K562 (cell line): Measurements from ENCODE around the gene SHFL. TPM values are rescaled to one million over a fixed set of nuclear protein-coding genes. Genes with fewer than 3 reads are reported as not detected.
A peak's percentile ranks its signal among the peaks of the same experiment; 100 is the strongest.

Experiments used
- CBX1 ChIP-seq: sonication (generic); IDR thresholded peaks from 2 replicates; pipeline ENCODE4 v1.6.1; 2016; ENCODE audit warnings: antibody characterized with exemption, low read depth, mild to moderate bottlenecking
- CREB1 ChIP-seq, 2 experiments: sonication (generic) in 1 of 2; formaldehyde crosslinking in 1 of 2; IDR thresholded peaks; 2 replicates each; pipeline versions ENCODE4 v1.6.1 to v1.8.0; 2012 to 2022; ENCODE audit warnings: inconsistent platforms in 1 of 2, mild to moderate bottlenecking in 1 of 2, missing genetic modification reagents in 1 of 2, moderate library complexity in 1 of 2
- CREM ChIP-seq: IDR thresholded peaks from 2 replicates; pipeline ENCODE4 v1.6.1; 2014; ENCODE audit warnings: antibody characterized with exemption, low read depth
- FIP1L1 ChIP-seq: fragments of 200-400 bp; formaldehyde crosslinking; IDR thresholded peaks from 2 replicates; pipeline ENCODE4 v1.6.1; 2018; ENCODE audit warnings: mild to moderate bottlenecking, low read depth, low read length; ENCODE audit not compliant: poor library complexity, severe bottlenecking
- HMG20A ChIP-seq: fragments of 450-650 bp; formaldehyde crosslinking; conservative IDR thresholded peaks from 2 replicates; pipeline ENCODE4 v1.4.0; 2020; ENCODE audit warnings: mild to moderate bottlenecking, mixed read lengths
- POLR2A ChIP-seq: fragments of 450-650 bp; conservative IDR thresholded peaks from 2 replicates; pipeline ENCODE4 v1.6.1; 2016
- POLR2AphosphoS2 ChIP-seq: IDR thresholded peaks from 2 replicates; pipeline ENCODE4 v1.6.1; 2012; ENCODE audit warnings: low read length, improper control_type of control experiment
- POLR2B ChIP-seq: fragments of 450-650 bp; IDR thresholded peaks from 2 replicates; pipeline ENCODE4 v1.6.1; 2018; ENCODE audit warnings: low read depth; ENCODE audit not compliant: partially characterized antibody
- POLR2G ChIP-seq: fragments of 200-400 bp; formaldehyde crosslinking; IDR thresholded peaks from 2 replicates; pipeline ENCODE4 v1.6.1; 2017; ENCODE audit warnings: low read depth, mild to moderate bottlenecking, antibody characterized with exemption, low read length, moderate library complexity
- RBFOX2 ChIP-seq: fragments of 200-400 bp; formaldehyde crosslinking; IDR thresholded peaks from 2 replicates; pipeline ENCODE4 v1.6.1; 2017; ENCODE audit warnings: low read depth, mild to moderate bottlenecking, low read length, moderate library complexity
- RBM22 ChIP-seq: fragments of 200-400 bp; formaldehyde crosslinking; IDR thresholded peaks from 2 replicates; pipeline ENCODE4 v1.6.1; 2018; ENCODE audit warnings: low read length, low read depth; ENCODE audit not compliant: poor library complexity, severe bottlenecking
- SIN3A ChIP-seq, 2 experiments: fragments of 150-350 bp in 1 of 2; IDR thresholded peaks; 2 replicates each; pipeline ENCODE4 v1.6.1; 2011 to 2016; ENCODE audit warnings: borderline replicate concordance in 2 of 2, low read depth in 2 of 2, low read length in 2 of 2, mild to moderate bottlenecking in 2 of 2, moderate library complexity in 2 of 2; ENCODE audit not compliant: control insufficient read depth in 1 of 2
- SNRNP70 ChIP-seq: fragments of 200-400 bp; formaldehyde crosslinking; optimal IDR thresholded peaks from 2 replicates; pipeline ENCODE3; 2017; ENCODE audit warnings: low read depth, low read length
- SUPT5H ChIP-seq: fragments of 450-650 bp; IDR thresholded peaks from 2 replicates; pipeline ENCODE4 v1.6.1; 2016
- TAF15 ChIP-seq: fragments of 200-400 bp; formaldehyde crosslinking; IDR thresholded peaks from 2 replicates; pipeline ENCODE4 v1.6.1; 2017; ENCODE audit warnings: mild to moderate bottlenecking, low read depth, low read length, moderate library complexity
- XRCC5 ChIP-seq: fragments of 200-400 bp; formaldehyde crosslinking; IDR thresholded peaks from 2 replicates; pipeline ENCODE4 v1.6.1; 2017; ENCODE audit warnings: low read depth, mild to moderate bottlenecking, low read length
- ZNF431 ChIP-seq: sonication (generic); formaldehyde crosslinking; IDR thresholded peaks from 2 replicates; pipeline ENCODE4 v1.8.0; 2022; ENCODE audit warnings: mild to moderate bottlenecking, missing genetic modification reagents
- ZNF644 ChIP-seq: fragments of 200-800 bp; sonication (Bioruptor generic); IDR thresholded peaks from 2 replicates; pipeline ENCODE4 v1.6.1; 2016; ENCODE audit warnings: low read depth, missing genetic modification characterization, missing compliant biosample characterization
- ZNF740 ChIP-seq, 3 experiments: fragments of 200-800 bp in 1 of 3; sonication (Bioruptor generic) in 1 of 3; sonication (generic) in 1 of 3; formaldehyde crosslinking in 1 of 3; IDR thresholded peaks; 2 replicates each; pipeline versions ENCODE4 v1.6.1 to v1.8.0; 2016 to 2022; ENCODE audit warnings: mild to moderate bottlenecking in 2 of 3, missing compliant biosample characterization in 2 of 3, missing genetic modification characterization in 2 of 3, missing genetic modification reagents in 1 of 3
- polyA plus RNA-seq, 8 experiments: library from polyadenylated mRNA; depleted of rRNA in 4 of 8; stranded (reverse) in 5 of 8; unstranded in 3 of 8; fragments of >200 nt; fragmentation: Nextera tagmentation in 2 of 8; fragmentation: Illumina TruSeq in 1 of 8; extraction: Ambion mirVana in 2 of 8; extraction: Trizol in 1 of 8; gene quantifications; 2 replicates each; pipeline versions ENCODE4 v1.2.1 to v1.2.3, GENCODE V29; 2011 to 2014; ENCODE audit warnings: inconsistent platforms in 1 of 8, missing spikeins in 1 of 8
- total RNA-seq, 7 experiments: library from RNA; depleted of rRNA in 6 of 7; stranded (reverse); fragments of >200 nt in 6 of 7; fragmentation: Illumina TruSeq in 2 of 7; extraction: Trizol in 2 of 7; gene quantifications; 2 replicates each; pipeline versions ENCODE4 v1.2.1 to v1.2.3, GENCODE V29; 2011 to 2021; ENCODE audit warnings: low replicate concordance in 1 of 7
- TF ChIP-seq, protein P1 (sequence below): sonication (generic); formaldehyde crosslinking; IDR thresholded peaks from 2 replicates; pipeline ENCODE4 v1.9.0; 2022; ENCODE audit warnings: mild to moderate bottlenecking, missing genetic modification reagents

The SHFL gene
- total and polyA plus RNA-seq, 9 of the 15 experiments (the other 6 are each of a cell fraction or from before 2014, with no cell fraction given) = 1.5 to 25.7 (median 13.0) TPM

DNA sequence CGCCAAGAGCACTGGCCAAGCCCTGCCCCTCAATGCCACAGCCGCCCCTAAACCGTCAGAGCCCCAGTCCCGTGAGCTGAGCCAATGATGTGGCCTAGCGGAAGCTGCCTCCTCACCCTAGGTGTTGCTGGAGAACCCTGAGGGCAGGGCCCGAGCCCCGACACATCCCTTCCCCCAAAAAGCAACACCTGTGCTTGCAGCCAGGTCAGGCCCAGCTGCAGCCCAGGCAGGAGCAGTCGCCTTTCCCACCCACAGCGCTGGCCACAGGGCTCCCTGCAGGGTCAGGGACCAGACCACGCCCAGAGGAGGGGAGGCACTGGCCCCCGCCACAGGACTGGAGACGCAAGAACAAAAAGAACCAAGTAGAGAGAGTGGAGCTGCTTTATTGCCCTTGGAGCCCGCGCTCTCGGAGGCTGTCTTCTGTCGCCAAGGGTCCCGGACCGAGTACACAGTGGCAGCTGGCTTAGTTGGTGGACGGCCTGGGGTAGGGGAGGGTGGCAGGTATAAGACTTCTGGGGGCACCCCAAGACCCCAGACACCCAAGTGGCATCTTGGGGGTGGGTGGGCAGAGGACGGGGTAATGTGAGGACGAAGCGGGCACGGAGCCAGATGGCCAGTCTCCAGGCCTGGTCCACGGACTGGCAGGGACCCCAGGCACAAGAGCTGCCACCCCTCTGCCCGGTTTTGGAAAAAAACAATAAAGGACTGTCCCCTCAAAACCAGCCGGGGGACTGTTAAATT, 28.7 kb downstream of the SHFL start (continued):
- no peak; the same call in 1 of the 2 replicates for TF ChIP-seq CREB1 (IDR thresholded peaks at IDR 0.05)
- no peak for TF ChIP-seq CREB1 (CRISPR knock-in tag; IDR thresholded peaks at IDR 0.05)
- 0 out of 2 replicates have a peak, but pooled peaks have one; percentile 5 for TF ChIP-seq CREM
- TF ChIP-seq, protein P1, sequence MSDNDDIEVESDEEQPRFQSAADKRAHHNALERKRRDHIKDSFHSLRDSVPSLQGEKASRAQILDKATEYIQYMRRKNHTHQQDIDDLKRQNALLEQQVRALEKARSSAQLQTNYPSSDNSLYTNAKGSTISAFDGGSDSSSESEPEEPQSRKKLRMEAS (CRISPR knock-in tag) = 0 out of 2 replicates have a peak, but pooled peaks have one; percentile 26
- TF ChIP-seq SIN3A (IDR thresholded peaks at IDR 0.05; ENCODE audit: borderline replicate concordance in 2 of 2, control insufficient read depth in 1 of 2, low read depth in 2 of 2, low read length in 2 of 2) = peak in 1 of 2 experiments; percentile 14; a peak in 1 of 4 replicates
- peak; percentile 5 for TF ChIP-seq POLR2G
- TF ChIP-seq RBM22 = peak; percentile 82
- TF ChIP-seq POLR2A = peak; percentile 64
- TF ChIP-seq RBFOX2 = peak; percentile 68
- peak; percentile 53 for TF ChIP-seq POLR2B
- no peak for TF ChIP-seq ZNF644 (tag)
- 0 out of 2 replicates have a peak, but pooled peaks have one; percentile 14 for TF ChIP-seq CBX1
- peak; percentile 38 for TF ChIP-seq SNRNP70
- TF ChIP-seq ZNF740 (CRISPR knock-in tag; IDR thresholded peaks at IDR 0.05) = 0 out of 2 replicates have a peak, but pooled peaks have one; percentile 21
- no peak for TF ChIP-seq ZNF740 (tag; IDR thresholded peaks at IDR 0.05)
- no peak for TF ChIP-seq HMG20A
- peak; percentile 15; the same call in 1 of the 2 replicates for TF ChIP-seq POLR2AphosphoS2
- peak; percentile 57 for TF ChIP-seq SUPT5H
- 0 out of 2 replicates have a peak, but pooled peaks have one; percentile 29 for TF ChIP-seq ZNF431
- peak; percentile 3 for TF ChIP-seq FIP1L1
- 0 out of 2 replicates have a peak, but pooled peaks have one; percentile 82 for TF ChIP-seq TAF15
- peak; percentile 74; the same call in 1 of the 2 replicates for TF ChIP-seq XRCC5
